GM15510 (cell line): ENCODE results near the gene DNAJC5.

Experiments
- POLR2A ChIP-seq: IDR thresholded peaks from 3 replicates; pipeline ENCODE4 v1.6.1; 2011; ENCODE audit warnings: borderline replicate concordance; ENCODE audit not compliant: insufficient read length; ENCODE audit errors: extremely low read depth

The DNAJC5 gene

GRCh38 chr20:63982937-63983336, 88.0 kb downstream of the DNAJC5 start:
- TF ChIP-seq POLR2A = no peak
